K562 (cell line): ENCODE results near the gene MYO3A.
"Not testable (repeated sequence)": the region's sequence is repeated elsewhere in the genome, so short reads cannot be mapped to it uniquely, and the experiment has no call there.

Experiments
- BHLHE40 ChIP-seq: IDR thresholded peaks from 2 replicates; pipeline ENCODE4 v1.6.1; 2011; ENCODE audit warnings: low read length, improper control_type of control experiment
- EGR1 ChIP-seq: fragments of 450-650 bp; conservative IDR thresholded peaks from 2 replicates; pipeline ENCODE4 v1.6.1; 2017; ENCODE audit warnings: mild to moderate bottlenecking
- EZH2 ChIP-seq: IDR thresholded peaks from 2 replicates; pipeline ENCODE4 v1.6.1; 2012; ENCODE audit warnings: low read depth, mild to moderate bottlenecking, inconsistent platforms, low read length, borderline replicate concordance
- HDAC2 ChIP-seq: fragments of 450-650 bp; IDR thresholded peaks from 2 replicates; pipeline ENCODE4 v1.6.1; 2016; ENCODE audit warnings: mild to moderate bottlenecking
- KDM4B ChIP-seq, 2 experiments: fragments of 450-650 bp in 1 of 2; sonication (generic) in 1 of 2; IDR thresholded peaks; 2 replicates each; pipeline ENCODE4 v1.6.1; 2016 to 2017; ENCODE audit warnings: borderline replicate concordance in 2 of 2, antibody characterized with exemption in 1 of 2, low read depth in 1 of 2, mild to moderate bottlenecking in 1 of 2
- NFIC ChIP-seq: fragments of 450-650 bp; IDR thresholded peaks from 2 replicates; pipeline ENCODE4 v1.6.1; 2017; ENCODE audit warnings: mild to moderate bottlenecking, inconsistent platforms
- POLR2A ChIP-seq: fragments of 450-650 bp; conservative IDR thresholded peaks from 2 replicates; pipeline ENCODE4 v1.6.1; 2016
- RBM34 ChIP-seq: fragments of 200-400 bp; formaldehyde crosslinking; IDR thresholded peaks from 2 replicates; pipeline ENCODE4 v1.6.1; 2018; ENCODE audit warnings: low read length, borderline replicate concordance; ENCODE audit not compliant: insufficient read depth
- SRF ChIP-seq, 2 experiments: fragments of 250-450, 450-650 bp in 1 of 2; sonication (Bioruptor Pico) in 1 of 2; sonication (generic) in 1 of 2; formaldehyde crosslinking; IDR thresholded peaks; 2 replicates each; pipeline versions ENCODE4 v1.5.0 to v1.5.1; 2020 to 2022; ENCODE audit warnings: mild to moderate bottlenecking in 1 of 2, missing genetic modification reagents in 1 of 2
- ZBTB17 ChIP-seq: fragments of 450-650 bp; formaldehyde crosslinking; IDR thresholded peaks from 2 replicates; pipeline ENCODE4 v1.4.0; 2020; ENCODE audit warnings: mild to moderate bottlenecking
- ZNF436 ChIP-seq: fragments of 250-450, 450-650 bp; sonication (Bioruptor Pico); formaldehyde crosslinking; IDR thresholded peaks from 2 replicates; pipeline ENCODE4 v1.7.0; 2020; ENCODE audit warnings: mild to moderate bottlenecking
- ZNF830 ChIP-seq: fragments of 250-450 bp; sonication (Bioruptor Pico); IDR thresholded peaks from 2 replicates; pipeline ENCODE4 v1.5.0; 2021; ENCODE audit warnings: mild to moderate bottlenecking

DNA sequence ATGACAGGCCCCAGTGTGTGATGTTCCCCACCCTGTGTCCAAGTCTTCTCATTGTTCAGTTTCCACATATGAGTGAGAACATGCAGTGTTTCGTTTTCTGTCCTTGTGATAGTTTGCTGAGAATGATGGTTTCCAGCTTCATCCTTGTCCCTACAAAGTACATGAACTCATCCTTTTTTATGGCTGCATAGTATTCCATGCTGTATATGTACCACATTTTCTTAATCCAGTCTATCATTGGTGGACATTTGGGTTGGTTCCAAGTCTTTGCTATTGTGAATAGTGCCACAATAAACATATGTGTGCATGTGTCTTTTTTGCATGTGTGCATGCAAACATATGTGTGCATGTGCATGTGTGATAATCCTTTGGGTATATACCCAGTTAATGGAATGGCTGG, 163.5 kb downstream of the MYO3A start:
- TF ChIP-seq RBM34; EGR1; BHLHE40; ZNF830 (CRISPR knock-in tag); SRF (CRISPR knock-in tag; IDR thresholded peaks at IDR 0.05); KDM4B (IDR thresholded peaks at IDR 0.05; ENCODE audit: borderline replicate concordance in 2 of 2, low read depth in 1 of 2); POLR2A; EZH2; NFIC; HDAC2; ZNF436 (CRISPR knock-in tag); ZBTB17 (CRISPR knock-in tag): not testable (repeated sequence)
